GM21447 (cell line): ENCODE measurements around the gene KIAA2012.

Experiments used
- ATAC-seq: cut with Tn5 transposase; IDR thresholded peaks from one replicate; pipeline ENCODE4 v1.9.1; 2021; ENCODE audit not compliant: unreplicated experiment

Gene KIAA2012

GRCh38 chr2:202072737-202073401 lies at the start of gene KIAA2012:
Gene KIAA2012 (plus strand): TSS chr2:202073255. CDS start chr2:202073628, 373 bp downstream.
- no peak for ATAC-seq

- ATAC-seq = no peak
These were observed 49.2 kb upstream of the KIAA2012 start for GRCh38 chr2:202023904-202024266.

GRCh38 chr2:202024871-202025270 lies 48.2 kb upstream of the KIAA2012 start:
- ATAC-seq = no peak

- ATAC-seq = no peak
These were observed 47.2 kb upstream of the KIAA2012 start for GRCh38 chr2:202025816-202026215.

- ATAC-seq = no peak
These were observed 46.5 kb upstream of the KIAA2012 start for GRCh38 chr2:202026507-202026906.

- ATAC-seq = no peak
These were observed 42.4 kb upstream of the KIAA2012 start for GRCh38 chr2:202030691-202031090.

GRCh38 chr2:202031246-202031951 lies 41.7 kb upstream of the KIAA2012 start:
- ATAC-seq = no peak

- ATAC-seq = peak; percentile 18
These were observed 40.2 kb upstream of the KIAA2012 start for GRCh38 chr2:202032846-202033316.

- peak; percentile 80 for ATAC-seq
These were observed 39.5 kb upstream of the KIAA2012 start, which contains the start of gene FZD7 for GRCh38 chr2:202033317-202034248. Gene FZD7 (plus strand): TSS chr2:202033855. CDS start chr2:202034648, 793 bp downstream.

- ATAC-seq = peak; percentile 5
These were observed 38.6 kb upstream of the KIAA2012 start for GRCh38 chr2:202034249-202035088.

GRCh38 chr2:202035089-202035940 lies 37.7 kb upstream of the KIAA2012 start:
- no peak for ATAC-seq

GRCh38 chr2:202035941-202036372 lies 37.1 kb upstream of the KIAA2012 start:
- no peak for ATAC-seq

- no peak for ATAC-seq
These were observed 36.4 kb upstream of the KIAA2012 start for GRCh38 chr2:202036601-202037037.

GRCh38 chr2:202037086-202037485 lies 36.0 kb upstream of the KIAA2012 start:
- ATAC-seq = no peak

- ATAC-seq = no peak
These were observed 34.4 kb upstream of the KIAA2012 start for GRCh38 chr2:202038471-202039277.

- no peak for ATAC-seq
These were observed 33.6 kb upstream of the KIAA2012 start for GRCh38 chr2:202039278-202040078.

- ATAC-seq = no peak
These were observed 32.8 kb upstream of the KIAA2012 start for GRCh38 chr2:202040079-202040844.
